AG20443 (cell line): ENCODE data around the gene PIGH.
"Not testable (repeated sequence)": the region's sequence is repeated elsewhere in the genome, so short reads cannot be mapped to it uniquely, and the experiment has no call there.

ENCODE experiments used
- DNase-seq: peaks from one replicate; pipeline ENCODE4 v3.0.0; 2012; ENCODE audit warnings: low spot score, mixed read lengths

PIGH gene

DNA sequence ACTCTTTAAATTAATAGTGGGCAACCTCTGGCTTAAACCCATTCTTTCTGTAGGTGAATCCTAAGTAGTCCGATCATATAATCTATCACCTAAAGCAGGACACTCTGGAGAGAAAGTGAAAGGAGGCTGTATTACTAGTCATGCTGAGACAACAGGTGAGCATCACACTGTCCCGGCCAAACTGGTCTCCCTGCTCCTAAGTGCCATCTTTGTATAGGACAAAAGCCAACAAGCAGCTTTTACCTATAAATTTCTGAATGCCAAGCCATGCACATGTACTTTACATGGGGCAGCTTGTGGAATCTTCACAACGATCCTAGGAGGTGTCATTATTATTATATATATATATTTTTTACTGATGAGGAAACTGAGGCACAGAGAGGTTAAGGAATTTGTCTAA lies 48.9 kb downstream of the PIGH start:
- no peak for DNase-seq

DNA sequence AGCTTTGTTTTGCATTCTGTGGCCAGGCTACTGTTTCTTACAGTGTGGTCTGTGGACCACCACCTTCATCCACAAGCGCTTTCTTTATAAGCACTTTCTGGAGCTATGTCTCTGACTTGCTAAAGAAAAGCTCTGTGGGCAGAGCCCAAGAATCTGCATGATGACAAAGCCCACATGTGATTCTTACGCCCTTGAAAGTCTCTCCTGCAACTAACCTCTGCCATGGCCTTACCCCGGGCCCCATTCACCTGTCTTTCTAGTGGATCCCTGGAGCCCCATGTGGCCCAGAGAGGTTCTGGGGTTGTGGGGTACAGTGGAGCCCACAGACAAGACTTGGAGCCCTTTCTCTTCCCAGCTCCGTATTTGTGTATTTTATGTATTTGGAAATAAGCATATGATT lies 50.3 kb downstream of the PIGH start:
- no peak for DNase-seq

DNA sequence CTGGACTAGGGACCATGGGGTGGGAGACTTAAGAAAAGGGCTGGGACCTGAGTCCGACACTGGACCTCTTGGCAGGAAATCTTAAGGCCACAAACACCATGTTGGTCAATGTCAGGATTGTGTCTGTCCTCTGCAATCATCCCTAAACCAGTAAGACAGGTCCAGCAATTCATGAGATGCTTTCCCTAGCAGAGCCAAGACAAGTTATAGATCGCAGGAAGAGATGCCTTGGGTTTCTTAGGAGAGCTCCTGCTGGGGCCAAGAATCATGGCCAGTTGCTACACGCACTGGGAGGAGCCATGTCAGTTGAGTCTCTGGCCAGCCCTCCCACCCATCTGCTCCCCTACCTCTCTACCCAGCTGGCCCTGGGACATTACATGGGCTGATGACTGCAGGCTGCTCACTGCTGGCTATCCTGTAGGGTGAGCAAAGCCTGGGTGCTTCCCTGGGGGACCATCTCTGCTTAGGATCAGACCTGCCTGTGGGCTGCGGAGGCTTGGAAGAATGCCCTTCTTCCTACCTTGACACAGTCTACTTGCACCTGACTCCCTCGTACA lies 52.8 kb downstream of the PIGH start:
- DNase-seq = no peak

GRCh38 chr14:67544590-67544989 lies 55.5 kb downstream of the PIGH start:
- no peak for DNase-seq

DNA sequence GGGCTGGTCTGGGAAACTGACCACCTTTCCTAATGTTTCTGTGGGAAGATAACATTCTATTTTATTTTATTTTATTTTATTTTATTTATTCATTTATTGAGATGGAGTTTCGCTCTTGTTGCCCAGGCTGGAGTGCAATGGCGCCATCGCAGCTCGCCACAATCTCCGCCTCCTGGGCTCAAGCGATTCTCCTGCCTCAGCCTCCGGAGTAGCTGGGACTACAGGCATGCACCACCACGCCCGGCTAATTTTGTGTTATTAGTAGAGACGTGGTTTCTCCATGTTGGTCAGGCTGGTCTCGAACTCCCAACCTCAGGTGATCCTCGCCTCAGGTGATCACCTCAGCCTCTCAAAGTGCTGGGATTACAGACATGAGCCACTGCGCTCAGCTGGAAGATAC lies 57.4 kb downstream of the PIGH start:
- DNase-seq = not testable (repeated sequence)

GRCh38 chr14:67541448-67542387 lies 58.4 kb downstream of the PIGH start:
- no peak for DNase-seq
